HCEC 1CT (cell line): ENCODE data around the gene EOLA2.
"Not testable (repeated sequence)": the region's sequence is repeated elsewhere in the genome, so short reads cannot be mapped to it uniquely, and the experiment has no call there.

Experiments used
- DNase-seq: peaks from one replicate; pipeline ENCODE4 v3.0.0-alpha.2; 2017

The EOLA2 gene

DNA sequence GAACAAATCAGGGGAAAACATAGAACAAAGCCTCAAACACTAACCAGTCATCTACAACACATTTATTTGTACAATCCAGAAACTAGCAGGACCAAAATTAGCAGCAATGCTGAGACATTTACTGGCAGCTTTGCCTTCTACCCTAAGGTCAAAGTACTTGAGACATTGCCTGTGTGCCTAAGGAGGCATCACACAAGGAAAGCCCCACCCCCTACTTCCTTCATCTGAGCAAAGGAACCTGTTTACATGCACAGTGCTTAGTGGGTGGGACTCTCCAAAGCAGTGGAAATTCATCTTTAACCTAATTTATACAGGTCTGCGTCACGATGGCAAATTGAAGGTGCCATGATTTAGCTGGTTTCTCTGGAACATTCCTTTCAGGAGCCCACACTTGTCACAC is 6.1 kb downstream of the EOLA2 start:
- not testable (repeated sequence) for DNase-seq

DNA sequence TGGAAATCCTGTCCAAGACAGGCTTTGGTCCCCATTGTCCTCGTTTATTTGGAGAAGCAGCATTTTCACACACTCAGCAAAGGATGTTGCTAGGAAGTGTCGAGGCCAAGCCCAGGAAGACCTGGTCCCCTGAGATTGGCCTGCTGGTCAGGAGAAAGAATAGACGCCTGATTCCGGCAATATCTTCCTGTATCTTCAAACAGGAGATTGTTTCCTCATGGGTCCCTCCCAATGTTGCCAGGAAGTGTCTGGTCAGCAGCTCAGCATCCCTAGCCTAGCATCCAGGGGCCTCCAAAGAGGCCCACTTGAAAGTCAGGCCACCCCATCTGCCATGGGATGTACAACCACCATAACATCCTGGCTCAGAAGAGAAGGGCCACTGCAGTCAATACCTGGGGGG is 6.9 kb downstream of the EOLA2 start:
- not testable (repeated sequence) for DNase-seq

DNA sequence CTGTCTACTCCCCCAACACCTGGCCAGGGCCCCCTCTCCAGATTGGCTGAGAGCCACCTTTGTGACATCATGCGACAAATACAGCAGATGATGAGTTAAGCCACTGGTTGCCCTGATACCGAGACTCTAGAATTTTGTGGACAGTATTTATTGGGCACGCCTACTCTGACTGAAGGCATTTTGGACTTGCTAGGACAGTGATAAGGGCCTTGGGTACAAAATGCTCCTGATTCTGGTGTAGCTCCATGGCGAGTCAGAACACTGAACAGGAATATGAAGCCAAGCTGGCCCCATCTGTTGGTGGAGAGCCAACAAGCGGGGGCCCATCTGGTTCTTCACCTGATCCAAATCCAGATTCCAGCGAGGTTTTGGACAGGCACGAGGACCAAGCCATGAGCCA is 8.9 kb downstream of the EOLA2 start, which contains the start of gene HSFX4:
Gene HSFX4 (plus strand): TSS at position 174 of the 400 bp plus-strand sequence. CDS start 72 bp downstream, at position 246.
- not testable (repeated sequence) for DNase-seq

DNA sequence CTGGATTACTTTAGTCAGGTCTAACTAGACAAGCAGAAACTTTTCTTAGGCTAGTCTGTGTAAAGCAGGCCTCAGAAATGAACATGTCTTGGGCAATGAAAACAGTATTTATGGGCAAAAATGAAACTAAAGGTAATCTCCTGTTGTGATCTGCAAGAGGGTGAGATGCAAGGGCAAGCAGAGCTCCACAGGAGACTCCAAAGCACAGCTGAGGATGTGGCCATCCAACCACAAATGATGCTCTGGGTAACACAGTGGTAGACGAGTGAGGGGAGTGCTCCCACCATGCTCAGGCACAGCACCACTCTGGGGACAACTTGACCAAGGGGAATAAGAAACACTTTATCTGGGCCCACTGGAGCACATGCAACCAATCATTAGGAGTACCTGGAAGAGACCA is 9.7 kb downstream of the EOLA2 start:
- DNase-seq = not testable (repeated sequence)

- DNase-seq = not testable (repeated sequence)
Observed at GRCh38 chrX:149927964-149928258, 10.4 kb downstream of the EOLA2 start.

- DNase-seq = not testable (repeated sequence)
Observed at GRCh38 chrX:149927245-149927963, 10.9 kb downstream of the EOLA2 start.

DNA sequence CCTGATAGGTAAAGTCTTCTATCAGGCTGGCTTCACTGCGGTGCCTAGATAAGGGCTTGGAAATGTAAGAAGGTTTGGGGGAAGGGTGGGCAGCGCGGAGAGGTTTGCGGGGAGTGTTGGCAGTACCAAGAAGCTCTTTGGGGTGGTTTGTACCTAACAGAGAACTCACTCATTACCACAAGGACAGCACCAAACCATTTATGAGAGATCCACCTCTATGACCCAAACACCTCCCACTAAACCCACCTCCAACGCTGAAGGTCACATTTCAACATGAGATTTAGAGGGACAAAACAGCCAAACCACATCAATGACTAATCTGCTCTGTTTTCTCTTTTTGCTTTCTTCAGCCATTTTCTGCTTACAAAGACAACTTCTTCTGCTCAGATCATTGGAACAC is 13.9 kb downstream of the EOLA2 start:
- not testable (repeated sequence) for DNase-seq

DNA sequence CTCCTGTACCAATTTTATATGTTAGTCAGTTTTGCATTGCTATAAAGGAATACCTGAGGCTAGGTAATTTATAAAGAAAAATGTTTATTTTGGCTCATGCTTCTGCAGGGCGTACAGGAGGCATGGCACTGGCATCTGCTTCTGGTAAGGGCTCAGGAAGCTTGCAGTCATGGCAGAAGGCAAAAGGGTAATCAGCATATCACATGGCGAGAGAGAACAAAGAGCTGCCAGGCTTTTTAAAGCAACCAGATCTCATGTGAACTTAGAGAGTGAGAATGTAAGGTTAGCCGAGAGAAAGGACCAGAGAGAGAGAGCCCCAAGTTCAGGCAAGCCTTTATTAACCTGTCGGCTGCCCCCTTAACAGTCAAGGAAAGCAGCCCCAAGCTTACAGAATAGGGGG is 14.5 kb downstream of the EOLA2 start:
- DNase-seq = not testable (repeated sequence)

GRCh38 chrX:149916745-149917392 is 21.4 kb downstream of the EOLA2 start:
- DNase-seq = no peak

- DNase-seq = no peak
Observed at GRCh38 chrX:149910178-149910695, 28.1 kb downstream of the EOLA2 start.

DNA sequence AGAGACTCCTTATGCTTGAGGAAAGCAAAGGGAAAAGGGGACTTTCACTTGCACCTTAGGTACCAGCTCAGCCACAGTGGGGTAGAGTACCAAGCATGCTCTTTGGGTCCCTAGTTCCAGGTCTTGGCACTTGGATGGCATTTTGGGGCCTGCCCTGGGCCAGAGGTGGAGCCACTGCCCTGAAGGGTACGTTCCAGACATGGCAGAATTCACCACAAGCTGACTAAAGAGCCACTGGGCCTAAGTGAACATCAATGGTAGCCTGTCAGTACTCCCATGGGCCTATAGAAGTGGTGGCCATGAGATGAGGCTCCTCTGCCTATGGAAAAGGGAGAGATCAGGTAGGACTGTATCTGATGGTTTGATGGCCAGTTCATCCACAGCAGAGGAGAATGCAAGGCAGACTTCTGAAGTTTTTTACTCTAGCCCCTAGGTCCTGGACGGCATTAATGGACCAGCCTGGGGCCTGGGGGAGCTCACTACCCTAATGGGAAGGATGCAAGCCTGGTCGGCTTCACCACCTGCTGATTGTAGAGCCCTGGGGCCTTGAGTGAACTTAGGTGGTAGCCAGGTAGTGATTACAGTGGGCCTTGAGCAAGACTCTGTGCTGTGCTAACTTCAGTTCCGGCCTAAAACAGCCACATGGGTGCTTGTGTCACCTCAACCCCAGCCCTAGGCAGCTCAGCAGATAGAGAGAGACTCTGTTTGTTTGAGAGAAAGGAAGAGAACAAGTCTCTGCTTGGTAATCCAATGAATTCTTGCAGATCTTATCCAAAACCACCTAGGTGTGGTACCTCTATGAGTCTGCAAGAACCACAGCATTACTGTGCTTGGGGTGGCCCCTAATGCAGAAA is 28.7 kb downstream of the EOLA2 start:
- no peak for DNase-seq

GRCh38 chrX:149908727-149909126 is 29.6 kb downstream of the EOLA2 start:
- DNase-seq = no peak

- DNase-seq = no peak
Observed at GRCh38 chrX:149908308-149908707, 30.0 kb downstream of the EOLA2 start.

DNA sequence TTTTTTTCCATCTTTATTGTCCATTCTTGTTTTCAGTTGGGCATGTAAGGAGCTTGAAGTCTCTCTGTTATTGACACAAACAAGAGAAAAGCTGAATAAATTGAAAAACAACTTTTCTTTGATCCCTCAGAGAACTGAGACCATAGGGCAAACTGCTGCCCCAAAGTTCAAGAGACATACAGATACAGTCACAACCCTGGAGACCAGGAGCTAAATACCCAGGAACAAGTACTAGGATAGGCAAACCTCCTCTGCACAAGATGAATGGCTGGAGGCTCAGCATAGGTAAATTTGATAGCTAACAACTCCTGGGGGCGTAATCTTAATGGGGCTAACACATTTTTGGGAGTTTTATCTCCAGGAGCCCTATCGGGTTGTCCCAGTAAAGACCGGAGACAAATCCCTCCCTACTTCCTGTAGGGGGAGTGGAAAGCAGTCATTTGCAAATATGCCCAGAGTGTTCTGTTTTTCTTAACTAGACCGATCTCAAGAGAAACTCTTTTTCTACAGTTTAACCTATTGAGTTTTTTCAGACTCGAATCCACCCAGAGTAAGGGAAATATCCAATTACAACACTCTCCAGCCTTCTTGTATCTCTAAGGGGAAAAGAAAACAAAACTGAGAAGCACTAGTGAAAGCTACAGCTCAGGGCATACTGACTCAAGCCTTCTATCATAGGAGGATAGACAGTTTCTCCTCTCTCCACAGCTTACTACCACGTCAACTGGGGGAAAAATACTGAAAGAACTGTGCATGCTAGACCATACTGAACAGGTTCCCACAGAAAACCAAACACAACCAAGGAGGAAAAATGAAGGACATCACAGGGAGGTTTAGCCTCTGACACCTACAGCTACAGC is 34.2 kb downstream of the EOLA2 start:
- peak; percentile 4 for DNase-seq

- DNase-seq = no peak
Observed at GRCh38 chrX:149898554-149898953, 39.7 kb downstream of the EOLA2 start.

DNA sequence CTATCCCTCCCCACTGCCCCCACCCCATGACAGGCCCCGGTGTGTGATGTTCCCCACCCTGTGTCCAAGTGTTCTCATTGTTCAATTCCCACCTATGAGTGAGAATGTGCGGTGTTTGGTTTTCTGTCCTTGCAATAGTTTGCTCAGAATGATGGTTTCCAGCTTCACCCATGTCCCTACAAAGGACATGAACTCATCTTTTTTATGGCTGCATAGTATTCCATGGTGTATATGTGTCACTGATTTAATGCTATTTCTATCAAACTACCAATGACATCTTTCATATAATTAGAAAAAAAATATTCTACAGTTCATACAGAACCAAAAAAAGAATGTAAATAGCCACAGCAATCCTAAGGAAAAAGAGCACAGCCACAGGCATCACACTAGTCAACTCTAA is 47.5 kb downstream of the EOLA2 start:
- DNase-seq = not testable (repeated sequence)
